Stimulated activated CD8-positive, alpha-beta memory T cell treated with anti-CD3 and anti-CD28 coated beads, Interleukin-15, amount 100 ng/mL, for 24 hours (primary cell): Measurements from ENCODE around the gene ERCC3.
"Not testable (repeated sequence)": the region's sequence is repeated elsewhere in the genome, so short reads cannot be mapped to it uniquely, and the experiment has no call there.

Source experiments
- DNase-seq: peaks from one replicate; pipeline ENCODE4 v3.0.0-alpha.2; 2020; ENCODE audit warnings: low read depth

The ERCC3 gene

DNA sequence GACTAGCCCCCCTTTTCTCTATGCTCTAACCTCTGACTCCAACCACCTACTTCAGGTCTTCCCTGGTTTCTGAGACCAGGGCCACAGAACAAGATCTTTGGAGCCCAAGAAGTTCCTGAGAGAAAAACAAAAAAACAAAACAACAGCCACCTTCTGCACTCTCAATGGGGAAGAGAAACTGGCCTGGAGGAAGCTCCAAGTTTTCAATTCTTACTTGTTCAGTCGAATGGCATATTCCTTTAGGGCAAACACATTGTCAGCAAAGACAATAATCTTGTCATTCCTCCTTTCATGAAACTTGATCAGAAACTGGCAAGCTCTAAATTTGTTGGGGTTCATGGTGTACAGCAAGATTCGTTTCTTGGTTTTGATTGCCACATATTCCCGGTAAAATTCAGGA lies 15.0 kb downstream of the ERCC3 start:
- DNase-seq, result no peak

- no peak for DNase-seq
Observed at GRCh38 chr2:127277028-127277427, 16.9 kb downstream of the ERCC3 start.

DNA sequence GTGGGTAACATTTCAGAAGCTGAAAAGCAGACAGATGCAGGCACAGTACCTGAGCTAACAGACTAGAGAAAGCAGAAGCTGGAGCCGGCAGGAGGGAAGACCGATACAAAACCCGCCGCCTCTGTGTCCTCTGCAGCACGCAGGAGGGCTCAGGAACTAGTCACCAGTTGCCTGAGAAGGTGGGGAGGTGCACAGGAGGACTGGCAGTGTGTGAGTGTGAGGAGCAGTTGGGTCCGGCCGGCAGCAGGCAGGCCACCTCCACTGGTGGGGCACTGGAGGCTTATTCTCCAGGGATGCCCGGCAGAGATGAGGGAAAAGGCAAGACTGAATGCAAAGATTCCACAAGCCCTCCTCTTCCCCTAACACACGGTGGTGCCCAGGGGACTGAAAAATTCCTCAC lies 18.2 kb downstream of the ERCC3 start:
- no peak for DNase-seq

GRCh38 chr2:127275356-127275755 lies 18.6 kb downstream of the ERCC3 start:
- no peak for DNase-seq

GRCh38 chr2:127270663-127271062 lies 23.3 kb downstream of the ERCC3 start:
- no peak for DNase-seq

DNA sequence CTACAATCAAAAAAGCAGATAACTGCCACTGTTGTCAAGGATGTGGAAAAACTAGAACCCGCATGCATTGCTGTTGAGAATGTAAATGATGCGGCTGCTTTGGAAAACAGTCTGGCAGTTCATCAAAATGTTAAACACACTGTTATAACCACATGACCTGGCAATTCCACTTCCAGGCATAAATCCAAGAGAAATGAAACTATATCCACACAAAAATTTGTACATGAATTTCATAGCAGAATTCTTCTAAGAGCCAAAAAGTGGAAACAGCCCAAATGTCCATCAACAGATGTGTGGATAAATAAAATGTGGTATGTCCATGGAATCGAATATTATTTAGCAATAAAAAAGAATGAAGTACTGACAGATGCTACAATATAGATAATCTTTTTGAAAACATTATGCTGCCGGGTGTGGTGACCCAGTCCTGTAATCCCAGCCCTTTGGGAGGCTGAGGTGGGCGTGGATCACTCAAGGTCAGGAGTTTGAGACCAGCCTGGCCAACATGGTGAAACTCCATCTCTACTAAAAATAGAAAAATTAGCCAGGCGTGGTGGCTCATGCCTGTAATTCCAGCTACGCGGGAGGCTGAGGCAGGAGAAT lies 32.0 kb downstream of the ERCC3 start:
- DNase-seq, result no peak

DNA sequence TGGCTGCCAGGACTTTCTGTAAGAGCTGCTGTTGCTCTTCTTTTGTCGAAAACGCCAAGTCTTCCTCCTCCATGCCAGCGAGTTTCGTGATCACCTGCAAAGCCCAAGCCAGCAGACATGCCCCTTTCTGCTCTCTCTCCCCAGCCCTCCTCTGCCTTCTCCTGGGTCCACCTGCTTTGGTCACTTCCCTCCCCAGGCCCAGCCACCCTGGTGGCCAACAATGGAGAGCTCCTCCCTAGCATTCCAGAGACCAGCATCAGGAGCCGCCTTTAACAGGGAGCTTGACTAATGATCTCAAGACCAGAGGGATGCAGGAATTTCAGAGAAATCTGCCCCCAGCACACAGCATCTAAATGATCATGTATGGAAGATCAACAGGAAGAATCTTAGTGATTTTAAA lies 34.6 kb downstream of the ERCC3 start:
- DNase-seq, result no peak

- DNase-seq, result no peak
Observed at GRCh38 chr2:127256866-127257265, 37.1 kb downstream of the ERCC3 start.

GRCh38 chr2:127256381-127256780 lies 37.6 kb downstream of the ERCC3 start:
- DNase-seq, result no peak

- no peak for DNase-seq
Observed at GRCh38 chr2:127255721-127256120, 38.2 kb downstream of the ERCC3 start.

DNA sequence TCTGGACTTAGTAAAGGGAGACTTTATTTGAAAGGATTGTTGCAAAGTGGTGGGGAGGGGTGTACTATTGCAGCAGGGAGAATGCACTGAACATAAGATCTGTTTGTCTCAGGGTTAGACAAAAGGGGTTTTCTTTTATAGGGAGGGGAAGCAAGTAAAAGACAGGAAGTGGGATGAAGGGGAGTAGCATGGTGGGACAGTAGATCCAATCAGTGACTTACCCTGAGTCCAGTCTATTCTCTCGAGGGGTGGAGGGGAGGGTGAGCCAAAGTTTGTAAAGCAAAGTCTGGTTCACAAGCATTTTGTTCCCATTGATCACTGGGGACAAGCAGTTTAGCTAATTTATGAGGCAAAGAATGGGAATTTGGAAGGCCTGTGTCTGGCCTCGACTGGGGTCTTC lies 38.8 kb downstream of the ERCC3 start:
- DNase-seq, result no peak

GRCh38 chr2:127254386-127254981 lies 39.5 kb downstream of the ERCC3 start:
- DNase-seq, result no peak

DNA sequence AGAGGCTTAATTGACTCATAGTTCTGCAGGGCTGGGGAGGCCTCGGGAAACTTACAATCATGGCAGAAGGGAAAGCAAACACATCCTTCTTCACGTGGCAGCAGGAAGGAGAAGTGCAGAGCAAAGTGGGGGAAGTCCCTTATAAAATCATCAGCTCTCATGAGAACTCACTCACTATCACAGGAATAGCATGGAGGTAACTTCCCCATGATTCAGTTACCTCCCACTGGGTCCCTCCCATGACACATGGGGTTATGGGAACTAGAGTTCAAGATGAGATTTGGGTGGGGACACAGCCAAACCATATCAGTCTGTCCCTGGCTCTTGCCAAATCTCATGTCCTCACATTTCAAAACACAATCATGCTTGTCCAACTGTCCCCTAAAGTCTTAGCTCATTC lies 52.8 kb downstream of the ERCC3 start:
- DNase-seq, result not testable (repeated sequence)

DNA sequence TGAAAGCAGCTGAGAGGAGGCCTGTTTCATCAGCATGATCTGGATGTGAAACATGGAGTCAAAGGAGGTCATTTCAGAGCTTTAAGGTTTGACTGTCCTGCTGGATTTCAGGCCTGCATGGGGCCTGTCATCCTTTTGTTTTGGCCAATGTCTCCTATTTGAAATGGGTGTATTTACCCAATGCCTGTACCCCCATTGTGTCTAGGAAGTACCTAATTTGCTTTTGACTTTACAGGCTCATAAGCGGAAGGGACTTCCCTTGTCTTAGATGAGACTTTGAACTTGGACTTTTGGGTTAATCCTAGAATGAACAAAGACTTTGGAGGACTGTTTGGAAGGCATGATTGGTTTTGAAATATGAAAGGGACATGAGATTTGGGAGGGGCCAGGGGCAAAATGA lies 54.5 kb downstream of the ERCC3 start:
- no peak for DNase-seq

DNA sequence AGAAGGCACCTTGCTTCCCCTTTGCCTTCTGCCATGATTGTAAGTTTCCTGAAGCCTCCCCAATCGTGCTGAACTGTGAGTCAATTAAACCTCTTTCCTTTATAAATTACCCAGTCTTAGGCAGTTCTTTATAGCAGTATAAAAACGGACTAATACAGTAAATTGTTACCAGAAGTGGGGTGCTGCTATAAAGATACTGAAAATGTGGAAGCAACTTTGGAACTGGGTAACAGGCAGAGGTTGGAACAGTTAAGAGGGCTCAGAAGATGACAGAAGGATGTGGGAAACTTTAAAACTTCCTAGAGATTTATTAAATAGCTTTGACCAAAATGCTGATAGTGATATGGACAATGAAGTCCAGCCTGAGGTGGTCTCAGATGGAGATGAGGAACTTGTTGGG lies 56.2 kb downstream of the ERCC3 start:
- DNase-seq, result not testable (repeated sequence)

- DNase-seq, result no peak
Observed at GRCh38 chr2:127235082-127235702, 58.8 kb downstream of the ERCC3 start.

- DNase-seq, result no peak
Observed at GRCh38 chr2:127233710-127234109, 60.2 kb downstream of the ERCC3 start.

DNA sequence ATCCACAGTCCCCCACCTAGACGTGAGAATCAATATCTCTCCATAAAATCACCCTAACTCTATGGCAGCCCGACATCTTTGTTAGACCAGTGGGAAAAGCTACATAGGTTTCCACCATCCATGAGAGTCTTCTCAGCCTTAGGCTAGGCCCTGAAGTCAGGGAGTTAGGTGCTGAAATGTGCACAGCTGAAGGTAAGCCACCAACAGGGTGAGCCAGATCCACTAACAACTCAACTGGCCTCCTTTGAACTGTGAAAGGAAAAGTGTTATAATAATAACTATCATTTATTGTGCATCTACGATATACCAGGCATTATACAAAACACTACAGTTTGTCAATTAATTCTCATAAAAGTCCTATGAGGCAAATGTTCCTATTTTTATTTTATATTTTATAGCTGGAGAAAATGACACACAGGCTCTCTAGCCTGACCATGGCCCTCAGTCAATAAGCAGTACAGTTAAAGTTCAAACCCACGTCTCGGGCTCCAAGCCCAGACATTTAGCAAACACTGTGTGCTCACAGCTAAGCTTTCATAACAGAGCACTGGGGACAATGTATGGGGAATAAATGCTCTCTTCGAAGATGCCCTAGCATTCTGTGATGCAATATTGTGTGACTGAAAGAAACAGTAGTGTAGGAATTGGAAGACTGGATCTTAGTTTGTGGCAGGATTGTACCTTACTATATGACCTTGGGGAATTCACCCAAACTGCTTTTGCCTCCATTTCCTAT lies 62.6 kb downstream of the ERCC3 start:
- DNase-seq, result no peak

DNA sequence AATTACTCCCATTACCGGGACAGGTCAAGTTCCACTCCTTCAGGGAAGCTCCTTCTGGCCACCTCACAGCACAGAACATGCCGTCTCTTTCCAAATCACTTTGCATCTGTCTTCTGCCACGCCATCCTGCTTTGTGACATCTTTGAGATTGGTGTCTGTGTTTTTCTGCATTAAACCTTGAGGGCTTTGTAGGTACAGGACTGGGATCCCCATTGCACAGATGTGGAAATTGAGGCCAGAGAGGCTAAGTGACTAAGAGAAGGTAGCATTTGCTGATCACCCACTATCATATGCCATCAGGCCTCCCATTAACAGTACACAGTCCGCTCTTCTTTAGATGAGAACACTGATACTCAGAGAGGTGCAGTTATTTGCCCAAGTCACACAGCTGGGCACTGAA lies 64.4 kb downstream of the ERCC3 start:
- no peak for DNase-seq

DNA sequence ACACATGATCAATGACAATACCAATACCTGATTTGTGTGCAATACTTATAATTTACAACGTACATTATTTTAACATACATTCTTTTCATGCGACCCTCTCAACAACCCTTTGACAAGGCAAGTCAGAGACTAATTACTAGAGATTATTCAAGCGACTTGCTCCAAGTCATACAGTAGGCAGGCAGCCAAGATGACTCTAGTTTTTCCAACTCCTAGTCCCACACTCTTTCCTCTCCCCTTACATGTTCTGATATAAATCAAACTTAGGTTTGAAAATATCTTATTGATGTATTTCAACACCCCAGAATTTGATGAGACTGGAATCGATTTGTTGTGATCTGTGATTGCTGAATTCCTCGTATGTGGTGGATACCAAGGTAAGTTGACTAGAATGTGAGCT lies 65.8 kb downstream of the ERCC3 start:
- no peak for DNase-seq

DNA sequence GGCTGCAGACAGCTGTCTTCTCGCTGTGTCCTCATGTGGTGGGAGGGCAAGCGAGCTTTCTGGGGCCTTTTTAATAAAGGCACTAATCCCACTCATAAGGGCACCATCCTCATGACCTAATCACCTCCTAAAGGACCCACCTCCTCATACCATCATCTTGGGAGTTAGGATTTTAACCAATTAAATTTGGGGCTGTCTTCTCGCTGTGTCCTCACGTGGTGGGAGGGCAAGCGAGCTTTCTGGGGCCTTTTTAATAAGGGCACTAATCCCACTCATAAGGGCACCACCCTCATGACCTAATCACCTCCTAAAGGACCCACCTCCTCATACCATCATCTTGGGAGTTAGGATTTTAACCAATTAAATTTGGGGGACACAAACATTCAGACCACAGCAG lies 66.7 kb downstream of the ERCC3 start:
- DNase-seq, result not testable (repeated sequence)

GRCh38 chr2:127226520-127227263 lies 67.3 kb downstream of the ERCC3 start:
- no peak for DNase-seq

GRCh38 chr2:127226132-127226519 lies 67.8 kb downstream of the ERCC3 start:
- no peak for DNase-seq
